Memory B cell (primary cell): ENCODE data around the gene MYOZ2.

Experiments
- ATAC-seq: fragments of 150-1000 bp; cut with Tn5 transposase; 2 replicates; pipeline ENCODE4 v1.10.0; 2021; ENCODE audit warnings: low read depth, mild to moderate bottlenecking, moderate library complexity
- DNase-seq, 2 donors: peaks; one replicate each; pipeline ENCODE4 v3.0.0; 2022; ENCODE audit warnings: low spot score in 2 of 2
- H3K27ac Mint-ChIP-seq: one replicate; pipeline ENCODE4 v1.8.0; 2022; ENCODE audit warnings: mild to moderate bottlenecking, moderate library complexity, mixed read lengths
- H3K27me3 Mint-ChIP-seq: one replicate; pipeline ENCODE4 v1.8.0; 2022; ENCODE audit warnings: mixed read lengths
- H3K36me3 Mint-ChIP-seq: one replicate; pipeline ENCODE4 v1.8.0; 2022; ENCODE audit warnings: mild to moderate bottlenecking, mixed read lengths
- H3K4me1 Mint-ChIP-seq: one replicate; pipeline ENCODE4 v1.8.0; 2022; ENCODE audit warnings: mixed read lengths
- H3K4me3 Mint-ChIP-seq: one replicate; pipeline ENCODE4 v1.8.0; 2022; ENCODE audit warnings: mild to moderate bottlenecking, moderate library complexity, mixed read lengths
- H3K9me3 Mint-ChIP-seq: one replicate; pipeline ENCODE4 v1.8.0; 2022; ENCODE audit warnings: mixed read lengths

The MYOZ2 gene

DNA sequence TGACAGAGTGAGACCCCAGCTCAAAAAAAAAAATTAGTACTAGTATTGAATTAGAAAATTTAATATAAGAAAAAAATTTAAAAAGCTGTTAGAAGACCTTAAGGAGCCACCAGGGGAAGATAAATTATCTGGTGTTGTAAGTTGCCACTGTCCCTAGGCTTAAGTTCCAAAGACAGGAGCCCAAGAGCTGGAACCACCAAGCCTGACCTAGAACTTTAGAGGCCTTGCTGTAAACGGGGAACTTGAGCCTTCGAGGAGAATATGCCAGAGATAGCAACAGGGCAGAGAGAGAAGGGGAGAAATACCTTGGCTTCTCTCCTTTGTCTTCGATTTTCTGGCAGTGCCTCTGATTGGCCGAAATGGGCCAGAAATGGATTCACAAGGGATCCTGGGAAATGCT is 85.8 kb downstream of the MYOZ2 start:
- ATAC-seq: no peak
- H3K4me3 Mint-ChIP-seq: no peak overlapping the region
- H3K27me3 Mint-ChIP-seq: no peaks in the 10 kb centered on the region
- peaks cover 35% of the 10 kb centered on the region for H3K36me3 Mint-ChIP-seq
- H3K4me1 Mint-ChIP-seq: peaks cover 6% of the 10 kb centered on the region
- no peak for DNase-seq
- H3K27ac Mint-ChIP-seq: no peak overlapping the region
- H3K9me3 Mint-ChIP-seq: peaks cover 4% of the 10 kb centered on the region

DNA sequence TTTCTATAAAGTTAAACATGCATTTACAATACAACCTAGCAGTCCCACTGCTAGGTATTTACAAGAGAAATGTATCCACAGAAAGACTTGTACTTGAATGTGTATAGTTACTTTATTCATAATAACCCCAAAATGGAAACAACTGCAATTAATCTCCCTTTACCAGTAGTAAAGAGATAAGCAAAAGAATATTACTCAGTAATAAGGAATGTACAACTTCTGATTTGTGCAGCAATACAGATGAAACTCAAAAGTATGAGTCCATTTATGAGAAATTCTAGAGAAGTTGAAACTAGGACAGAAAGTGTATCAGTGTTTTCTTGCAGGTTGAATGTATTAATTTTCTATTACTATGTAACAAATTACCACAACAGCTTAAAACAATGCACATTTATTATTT is 92.1 kb downstream of the MYOZ2 start:
- Mint-ChIP-seq H3K27ac (no peak overlapping the region), H3K36me3 (peaks cover 20% of the 10 kb centered on the region), H3K9me3 (no peaks in the 10 kb centered on the region), H3K27me3 (no peaks in the 10 kb centered on the region), H3K4me1 (peaks cover 9% of the 10 kb centered on the region), H3K4me3 (no peak overlapping the region)
- ATAC-seq: no peak
- no peak for DNase-seq

DNA sequence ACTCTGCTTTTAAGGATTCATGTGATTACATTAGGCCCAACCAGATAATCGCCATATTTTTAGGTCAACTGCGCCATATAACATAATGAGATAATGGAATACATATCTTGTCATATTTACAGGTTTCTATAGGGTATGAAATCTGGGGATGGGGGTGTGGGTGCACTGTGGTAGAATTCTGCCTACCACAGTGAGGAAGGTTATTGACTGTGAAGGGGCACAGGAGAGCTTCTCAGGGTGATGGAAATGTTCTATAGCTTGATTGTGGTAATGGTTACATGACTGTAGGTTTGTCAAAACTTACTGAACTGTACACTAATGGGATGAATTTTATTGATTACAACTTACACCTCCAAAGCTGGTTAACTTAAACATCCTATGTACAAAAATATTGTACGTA is 92.8 kb downstream of the MYOZ2 start:
- ATAC-seq (no peak), DNase-seq (no peak)
- H3K4me3 Mint-ChIP-seq: no peak overlapping the region
- H3K27ac Mint-ChIP-seq: no peak overlapping the region
- no peaks in the 10 kb centered on the region for H3K9me3 Mint-ChIP-seq
- H3K36me3 Mint-ChIP-seq: peaks cover 17% of the 10 kb centered on the region
- H3K27me3 Mint-ChIP-seq: no peaks in the 10 kb centered on the region
- peaks cover 13% of the 10 kb centered on the region for H3K4me1 Mint-ChIP-seq

DNA sequence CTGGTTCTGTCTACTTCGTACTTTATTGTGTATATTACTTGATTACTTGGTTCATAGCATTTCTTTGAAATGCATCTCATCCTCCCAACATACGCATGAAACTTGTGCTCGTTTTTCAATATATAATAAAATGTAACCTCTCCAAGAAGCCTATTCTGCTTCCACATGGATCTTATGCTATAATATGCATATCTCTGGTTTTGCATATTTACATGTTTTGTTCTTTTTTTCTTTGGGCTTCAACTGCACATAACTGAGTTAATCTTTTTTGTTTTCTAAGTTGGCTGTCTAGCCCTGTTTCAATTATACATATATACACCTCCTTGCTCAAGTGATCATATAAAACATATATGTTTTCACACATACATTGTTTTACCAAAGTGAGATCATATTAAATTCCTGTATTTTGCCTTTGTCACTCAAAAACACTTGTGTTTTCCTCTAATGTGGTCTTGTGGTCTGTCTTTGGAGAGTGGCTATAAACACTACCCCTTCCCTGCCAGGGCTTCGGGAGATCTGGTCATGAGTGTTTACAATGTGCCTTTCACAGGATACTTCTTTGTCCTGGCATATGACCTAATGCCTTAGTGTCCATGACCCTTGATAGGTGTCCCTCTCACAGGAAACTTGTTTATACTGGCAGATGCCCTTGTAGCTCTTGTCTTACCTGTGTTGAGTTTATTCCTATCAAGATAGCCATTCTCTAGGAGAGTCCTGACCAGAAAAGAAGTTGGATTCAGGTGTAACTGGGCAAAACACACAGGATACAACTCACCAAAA is 94.5 kb downstream of the MYOZ2 start:
- H3K4me1 Mint-ChIP-seq: peaks cover 17% of the 10 kb centered on the region
- no peak overlapping the region for H3K27ac Mint-ChIP-seq
- peaks cover 13% of the 10 kb centered on the region for H3K36me3 Mint-ChIP-seq
- H3K9me3 Mint-ChIP-seq: no peaks in the 10 kb centered on the region
- H3K27me3 Mint-ChIP-seq: no peaks in the 10 kb centered on the region
- no peak for DNase-seq
- no peak overlapping the region for H3K4me3 Mint-ChIP-seq
- no peak for ATAC-seq

DNA sequence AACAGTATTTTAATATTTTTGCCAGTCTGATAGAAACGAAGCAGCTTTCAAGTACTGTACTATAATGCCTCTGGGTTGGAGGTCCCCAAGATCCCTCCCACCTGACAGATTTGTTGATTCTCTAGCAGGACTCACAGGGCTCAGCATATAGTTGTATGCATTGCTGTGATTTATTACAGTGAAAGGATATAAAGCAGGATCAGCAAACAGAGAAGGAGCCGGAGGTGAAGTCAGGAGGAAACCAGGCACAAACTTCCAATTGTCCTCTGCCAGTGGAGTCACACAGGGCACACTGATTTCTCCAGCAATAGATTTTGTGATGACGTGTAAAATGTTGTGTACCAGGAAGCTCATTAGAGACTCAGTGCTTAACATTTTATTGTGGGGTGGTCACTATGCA is 95.9 kb downstream of the MYOZ2 start:
- DNase-seq: no peak
- Mint-ChIP-seq H3K9me3 (no peaks in the 10 kb centered on the region), H3K27ac (no peak overlapping the region), H3K4me3 (no peak overlapping the region), H3K36me3 (peaks cover 22% of the 10 kb centered on the region), H3K27me3 (no peaks in the 10 kb centered on the region), H3K4me1 (peaks cover 17% of the 10 kb centered on the region)
- ATAC-seq: no peak

DNA sequence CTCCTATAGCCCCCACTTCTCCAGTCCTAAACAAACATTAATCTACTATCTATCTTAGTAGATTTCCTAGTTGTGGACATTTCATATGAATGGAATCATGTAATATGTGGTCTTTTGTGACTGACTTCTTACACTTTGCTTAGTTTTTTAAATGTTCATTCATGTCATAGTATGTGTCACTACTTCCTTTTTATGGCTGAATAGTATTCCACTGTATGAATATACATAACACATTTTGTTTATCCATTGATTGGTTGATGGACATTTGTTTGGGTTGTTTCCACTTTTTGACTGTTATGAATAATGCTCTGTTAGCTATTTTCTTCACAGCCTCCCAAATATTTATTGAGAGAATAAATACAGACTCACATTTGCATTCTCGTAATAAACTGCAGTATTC is 96.7 kb downstream of the MYOZ2 start:
- Mint-ChIP-seq H3K36me3 (peaks cover 25% of the 10 kb centered on the region), H3K4me3 (no peak overlapping the region), H3K4me1 (peaks cover 17% of the 10 kb centered on the region), H3K27ac (no peak overlapping the region), H3K9me3 (no peaks in the 10 kb centered on the region), H3K27me3 (no peaks in the 10 kb centered on the region)
- DNase-seq: no peak
- ATAC-seq: no peak

DNA sequence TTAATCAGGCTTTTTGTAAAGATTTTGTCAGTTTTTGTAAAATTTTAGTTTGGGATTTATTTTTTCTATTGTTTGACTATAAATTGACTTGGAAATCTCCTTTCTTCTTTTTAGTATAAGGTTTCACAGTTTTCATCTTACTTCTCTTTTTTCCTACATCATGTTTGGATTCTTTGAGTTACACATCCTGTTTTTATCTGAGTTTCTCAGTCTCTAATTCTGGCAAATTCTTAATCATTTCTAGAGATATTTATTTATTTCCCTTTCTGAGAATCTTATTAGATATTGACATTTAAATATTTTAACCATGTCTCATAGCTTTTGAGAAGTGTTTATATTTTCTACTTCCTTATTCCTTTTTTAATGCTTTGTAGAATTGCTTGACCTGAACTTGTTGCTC is 97.6 kb downstream of the MYOZ2 start:
- no peak overlapping the region for H3K27ac Mint-ChIP-seq
- ATAC-seq: no peak
- H3K9me3 Mint-ChIP-seq: no peaks in the 10 kb centered on the region
- H3K4me3 Mint-ChIP-seq: no peak overlapping the region
- no peak for DNase-seq
- H3K36me3 Mint-ChIP-seq: peaks cover 25% of the 10 kb centered on the region
- peaks cover 19% of the 10 kb centered on the region for H3K4me1 Mint-ChIP-seq
- no peaks in the 10 kb centered on the region for H3K27me3 Mint-ChIP-seq

DNA sequence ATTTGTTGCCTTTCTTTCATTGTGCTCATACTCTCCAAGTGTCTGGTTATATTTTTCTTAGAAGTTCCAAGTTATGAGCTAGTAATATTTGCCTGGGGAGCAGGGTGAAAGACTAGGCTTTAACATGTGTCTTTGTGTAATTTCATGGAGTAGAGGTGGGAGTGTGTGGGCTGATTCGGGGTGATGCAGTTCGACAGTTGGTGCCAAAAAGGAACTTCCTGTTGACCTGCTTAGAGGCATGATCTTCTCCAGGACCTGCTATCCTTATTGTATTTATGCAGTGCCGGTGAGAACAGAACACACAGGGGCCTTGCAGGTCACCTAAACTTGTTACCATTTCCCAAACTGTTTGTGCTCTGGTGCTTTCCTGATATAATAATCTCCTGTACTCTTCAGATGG is 98.1 kb downstream of the MYOZ2 start:
- no peak for ATAC-seq
- no peaks in the 10 kb centered on the region for H3K9me3 Mint-ChIP-seq
- H3K27me3 Mint-ChIP-seq: no peaks in the 10 kb centered on the region
- DNase-seq: no peak
- H3K36me3 Mint-ChIP-seq: peaks cover 25% of the 10 kb centered on the region
- peaks cover 19% of the 10 kb centered on the region for H3K4me1 Mint-ChIP-seq
- no peak overlapping the region for H3K4me3 Mint-ChIP-seq
- H3K27ac Mint-ChIP-seq: no peak overlapping the region

DNA sequence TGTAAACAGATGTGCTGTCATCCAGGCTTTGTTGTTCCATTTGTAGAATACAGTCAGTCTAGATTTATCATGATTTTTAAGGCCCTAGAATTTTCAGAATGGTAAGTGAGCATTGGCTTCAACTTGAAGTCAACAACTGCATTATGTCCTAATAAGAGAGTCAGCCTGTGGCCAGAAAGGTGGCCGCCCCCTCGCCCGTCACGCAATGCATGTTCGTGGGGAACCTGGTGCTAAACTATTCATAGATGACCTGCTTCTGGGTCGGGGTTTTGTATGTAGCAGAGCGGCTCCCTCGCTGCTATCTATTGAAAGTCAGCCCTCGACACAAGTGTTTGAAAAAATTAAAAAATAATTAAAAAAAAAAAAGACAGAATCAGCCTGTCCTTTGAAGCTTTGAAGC is 101.6 kb downstream of the MYOZ2 start:
- ATAC-seq: no peak
- peaks cover 16% of the 10 kb centered on the region for H3K36me3 Mint-ChIP-seq
- no peak overlapping the region for H3K27ac Mint-ChIP-seq
- H3K27me3 Mint-ChIP-seq: no peaks in the 10 kb centered on the region
- no peak overlapping the region for H3K4me3 Mint-ChIP-seq
- H3K9me3 Mint-ChIP-seq: no peaks in the 10 kb centered on the region
- peaks cover 10% of the 10 kb centered on the region for H3K4me1 Mint-ChIP-seq
- DNase-seq: no peak
